GM19397 (cell line): ENCODE measurements around the gene EIF4E.

Experiments
- ATAC-seq: cut with Tn5 transposase; IDR thresholded peaks from one replicate; pipeline ENCODE4 v1.9.1; 2021; ENCODE audit warnings: mild to moderate bottlenecking, moderate library complexity; ENCODE audit not compliant: unreplicated experiment

EIF4E gene, protein sequence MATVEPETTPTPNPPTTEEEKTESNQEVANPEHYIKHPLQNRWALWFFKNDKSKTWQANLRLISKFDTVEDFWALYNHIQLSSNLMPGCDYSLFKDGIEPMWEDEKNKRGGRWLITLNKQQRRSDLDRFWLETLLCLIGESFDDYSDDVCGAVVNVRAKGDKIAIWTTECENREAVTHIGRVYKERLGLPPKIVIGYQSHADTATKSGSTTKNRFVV

DNA sequence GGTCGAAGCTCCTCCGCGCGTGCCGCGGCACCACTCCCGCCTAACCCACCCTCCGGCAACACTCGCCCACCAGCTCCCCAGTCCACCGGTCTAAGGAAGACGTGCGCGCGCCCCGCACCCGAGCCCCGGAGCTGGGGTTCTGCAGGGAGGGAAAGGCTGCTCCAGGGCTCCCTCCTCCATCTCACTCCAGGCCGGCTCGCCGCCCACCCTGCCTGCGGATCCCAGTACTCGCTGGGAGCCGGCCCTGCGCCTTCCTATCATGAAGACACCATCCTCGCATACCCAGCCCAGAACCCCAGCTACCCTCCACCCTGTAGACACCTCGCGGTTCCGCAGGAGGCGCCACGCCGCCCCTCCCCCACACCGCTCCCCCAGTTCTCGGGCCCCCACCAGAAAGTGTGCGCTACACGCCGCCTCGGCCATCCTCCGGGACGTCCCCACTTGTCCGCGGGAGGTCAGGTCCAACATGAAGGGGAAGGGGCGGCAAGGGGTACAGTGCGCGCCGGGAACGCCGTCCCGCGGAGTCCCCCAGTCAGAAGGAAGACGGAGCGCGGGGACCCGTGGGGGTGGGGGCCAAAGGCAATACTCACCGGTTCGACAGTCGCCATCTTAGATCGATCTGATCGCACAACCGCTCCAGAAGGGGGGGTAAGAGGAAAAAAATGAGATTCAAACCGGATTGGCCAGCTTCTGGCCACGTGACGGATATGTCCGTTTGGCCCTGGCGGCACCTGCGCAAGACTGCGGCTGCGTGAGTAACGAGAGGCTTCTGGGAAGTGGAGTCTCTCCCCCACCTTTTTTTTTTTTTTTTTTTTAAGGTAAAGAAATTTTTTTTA is at the start of gene EIF4E:
Gene EIF4E, minus strand, starts transcription at position 629 of the 836 bp plus-strand sequence. Its CDS starts 21 bp downstream, at position 608.
- ATAC-seq: peak; percentile 75

DNA sequence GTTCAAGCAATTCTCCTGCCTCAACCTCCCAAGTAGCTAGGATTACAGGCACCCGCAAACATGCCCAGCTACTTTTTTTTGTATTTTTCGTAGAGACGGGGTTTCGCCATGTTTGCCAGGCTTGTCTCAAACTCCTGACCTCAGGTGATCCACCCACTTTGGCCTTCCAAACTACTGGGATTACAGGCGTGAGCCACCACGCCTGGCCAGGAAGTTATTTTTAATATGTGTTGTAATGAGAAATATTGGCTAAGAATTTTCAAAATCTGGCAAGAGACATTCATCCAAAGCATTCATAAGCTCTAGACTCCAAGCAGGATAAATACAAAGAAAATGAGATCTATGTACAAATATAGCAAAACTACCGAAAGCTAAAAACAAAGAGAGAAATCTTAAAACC is 48.6 kb upstream of the EIF4E start:
- ATAC-seq: no peak

DNA sequence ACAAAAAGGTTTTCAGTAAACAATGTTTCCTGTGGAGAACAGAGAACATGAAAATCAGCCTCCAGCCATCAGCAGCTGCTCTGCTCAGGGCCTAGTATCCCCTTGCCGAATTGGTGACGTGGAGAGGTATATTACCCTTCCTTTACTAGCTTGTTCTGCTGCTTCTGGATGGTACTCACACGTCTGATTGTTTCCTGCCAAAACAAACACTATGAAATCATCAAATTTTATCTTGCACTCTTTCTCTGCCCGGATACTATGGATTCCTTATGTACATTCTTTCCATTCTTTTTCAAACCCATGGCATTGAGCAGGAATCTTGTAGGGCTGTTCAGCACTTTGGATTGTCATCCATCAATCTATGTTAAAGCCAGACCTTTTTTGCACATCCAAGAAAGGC is 47.8 kb upstream of the EIF4E start:
- ATAC-seq: no peak

DNA sequence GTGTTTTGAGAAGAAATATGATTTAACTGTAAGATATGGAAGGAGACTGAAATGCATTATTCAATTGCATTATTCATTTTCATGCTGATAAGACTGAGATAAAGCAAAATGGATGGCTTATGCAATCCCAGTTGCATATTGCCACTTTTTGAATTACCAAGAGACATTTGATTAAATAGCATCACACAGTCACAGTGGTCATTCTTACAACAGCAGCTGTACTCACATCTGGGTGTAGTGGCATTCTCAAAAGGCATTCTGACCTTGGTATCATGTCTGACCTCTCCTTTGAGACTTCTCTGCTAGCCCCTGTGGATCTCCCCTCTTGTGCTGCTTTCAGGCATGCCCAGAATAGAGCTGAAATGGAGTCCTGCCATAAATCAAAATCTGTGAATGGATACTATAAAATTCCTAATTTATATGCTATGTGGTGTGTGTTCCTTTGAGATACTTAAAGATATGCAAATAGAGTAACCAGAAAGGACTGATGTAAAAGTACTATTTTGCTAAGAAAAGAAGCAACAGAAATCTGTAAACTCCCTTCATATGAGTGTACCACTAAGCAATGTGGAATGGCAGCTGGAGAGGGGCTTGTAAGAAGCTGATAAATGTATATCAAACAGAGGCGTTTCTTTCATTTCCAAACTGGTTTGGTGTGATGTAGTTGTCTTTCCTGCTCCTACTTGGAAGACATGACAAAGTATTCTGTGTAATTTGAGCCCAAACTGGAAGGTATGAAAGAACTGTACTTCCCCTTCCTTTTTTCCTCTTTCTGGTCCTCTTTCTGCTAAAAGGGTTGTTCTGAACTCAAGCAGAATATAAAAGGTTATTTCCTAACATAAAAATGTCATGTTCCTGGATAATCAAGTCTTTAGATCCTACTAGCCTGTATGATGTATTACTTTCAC is 41.2 kb upstream of the EIF4E start:
- ATAC-seq: no peak

DNA sequence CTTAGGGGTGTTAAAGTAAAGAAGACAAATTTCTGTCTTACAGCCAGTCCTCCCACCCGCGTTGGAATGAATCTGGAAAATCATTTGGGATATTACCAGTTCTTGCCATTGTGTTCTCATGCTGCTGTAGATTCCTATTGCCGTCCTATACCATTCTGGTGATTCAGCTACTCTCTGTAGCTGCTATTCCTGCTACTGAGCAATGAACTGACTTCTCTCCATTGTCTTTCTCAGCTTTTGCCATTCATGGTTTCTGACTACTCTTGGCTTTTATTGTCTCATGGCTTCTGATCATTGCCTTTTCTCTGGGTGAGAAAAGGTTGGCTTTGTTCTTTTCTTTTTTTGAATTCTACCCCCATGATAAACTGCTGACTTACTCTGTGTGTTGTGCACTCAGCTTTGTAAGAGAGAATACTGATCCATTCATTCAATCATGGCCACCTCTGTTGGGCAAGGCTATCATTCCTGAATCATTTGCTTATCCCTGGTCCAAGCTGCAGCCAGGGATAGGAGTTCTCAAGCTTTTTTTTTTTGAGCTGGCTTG is 38.9 kb upstream of the EIF4E start:
- no peak for ATAC-seq

DNA sequence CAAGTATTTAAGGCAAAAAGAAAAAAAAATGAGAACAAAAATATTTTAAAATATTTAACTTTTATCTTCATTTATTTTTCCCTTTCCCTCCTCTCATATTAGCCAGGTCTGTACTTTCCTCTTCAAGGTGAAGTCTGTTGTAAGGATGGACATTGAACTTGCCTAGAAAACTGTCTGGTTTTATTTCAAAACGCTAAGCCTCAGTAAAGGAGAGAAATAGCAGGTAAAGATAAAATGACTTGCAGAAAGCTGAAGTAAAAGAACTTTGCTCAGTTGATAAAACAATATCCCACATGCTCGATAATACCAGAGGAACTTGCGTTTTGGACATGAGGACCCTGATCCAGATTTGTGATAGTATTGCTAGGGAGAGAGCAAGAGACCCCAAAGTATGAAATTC is 38.0 kb upstream of the EIF4E start:
- no peak for ATAC-seq

DNA sequence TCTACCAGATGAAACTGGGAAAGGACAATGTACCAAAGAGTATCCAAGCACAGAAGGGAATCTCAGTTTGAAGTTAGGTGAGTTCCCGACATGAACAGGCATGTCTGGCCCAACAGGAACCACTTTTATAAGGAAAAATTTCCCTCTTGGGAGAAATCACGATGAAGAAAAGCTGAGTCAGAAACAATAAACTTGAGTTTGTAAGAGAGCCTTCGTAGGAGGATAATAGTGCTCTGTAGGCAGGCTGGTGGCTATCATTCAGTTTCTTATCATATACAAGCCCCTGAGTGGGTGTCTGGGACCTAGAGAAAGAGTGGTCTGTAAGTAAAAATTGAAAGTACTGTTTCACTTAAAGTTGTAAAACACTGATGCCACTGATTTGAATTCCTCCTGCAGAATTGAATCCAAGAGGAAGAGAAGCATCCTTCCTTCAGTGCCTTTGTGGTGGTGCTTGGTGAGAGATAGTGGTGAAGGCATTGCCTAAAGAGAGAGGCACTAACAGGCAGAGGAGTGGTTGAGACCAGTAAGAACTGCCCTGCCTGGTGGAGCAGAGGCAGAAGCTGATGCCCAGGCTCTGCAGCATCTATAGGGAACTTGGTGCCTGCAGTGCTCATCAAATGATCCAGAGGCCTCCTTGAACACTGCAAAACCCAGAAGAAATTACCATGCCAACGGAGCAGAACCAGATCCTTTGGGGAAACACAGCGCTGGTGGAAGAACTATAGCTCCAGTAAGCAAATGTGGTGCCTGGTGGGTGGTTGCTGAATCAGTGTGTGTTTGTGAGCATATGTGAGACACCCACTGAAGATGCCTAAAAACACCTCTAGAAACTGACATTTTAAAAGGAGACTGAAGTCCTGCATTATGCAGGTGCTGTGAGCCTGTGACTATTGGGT is 34.9 kb upstream of the EIF4E start:
- ATAC-seq: no peak

DNA sequence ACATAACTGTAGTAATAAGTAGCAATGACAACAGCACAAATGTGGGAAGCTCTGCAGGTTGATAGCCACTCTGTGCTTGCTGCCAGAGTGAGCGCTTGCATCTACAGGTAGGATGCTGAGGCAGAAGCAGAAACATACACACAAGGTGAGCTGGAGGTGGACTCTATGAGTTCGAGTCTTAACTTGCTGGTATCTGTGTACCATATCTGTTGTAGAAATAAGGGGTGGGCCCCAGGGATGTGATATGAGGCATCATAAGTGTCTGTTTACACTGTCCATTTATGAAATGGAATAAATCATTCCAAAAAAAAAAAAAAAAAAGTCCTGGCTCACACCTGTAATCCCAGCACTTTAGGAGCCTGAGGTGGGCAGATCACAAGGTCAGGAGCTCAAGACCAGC is 32.8 kb upstream of the EIF4E start:
- no peak for ATAC-seq

DNA sequence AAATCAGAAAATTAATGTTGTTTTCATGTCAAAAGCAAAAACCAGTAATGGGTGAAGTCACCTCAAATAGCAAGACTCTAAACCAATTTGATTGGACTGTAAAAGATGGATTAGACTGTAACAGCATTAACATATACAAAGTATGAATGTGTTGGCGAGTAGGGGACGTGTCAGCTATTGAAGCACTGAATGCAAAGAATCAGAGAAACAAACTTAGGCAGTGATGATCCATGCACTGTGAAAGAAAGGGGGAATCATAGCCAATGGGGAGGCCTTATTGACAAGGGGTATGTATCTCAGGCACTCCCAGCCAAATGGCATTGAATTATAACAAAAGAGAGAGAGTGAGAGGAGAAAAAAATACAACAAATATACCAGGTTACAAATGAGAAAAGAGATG is 30.5 kb upstream of the EIF4E start:
- ATAC-seq: no peak

DNA sequence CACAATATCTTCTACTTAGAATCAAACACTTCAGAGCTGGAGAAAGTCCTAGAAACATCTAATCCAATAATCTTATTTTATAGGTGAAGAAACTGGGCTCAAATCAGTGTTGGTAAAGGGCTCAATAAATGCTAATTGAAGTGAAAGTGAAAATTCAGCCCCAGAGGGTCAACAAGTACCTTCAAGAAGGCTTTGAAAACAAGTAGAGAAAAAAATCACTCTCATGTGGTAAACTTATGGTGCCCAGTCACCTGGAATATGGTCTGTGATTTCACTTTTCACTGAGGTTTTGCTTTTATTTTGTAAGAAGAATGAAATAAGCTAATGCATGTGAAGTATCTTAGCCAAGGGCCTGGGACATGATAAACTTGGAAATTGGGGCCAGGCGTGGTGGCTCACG is 29.1 kb upstream of the EIF4E start:
- no peak for ATAC-seq

DNA sequence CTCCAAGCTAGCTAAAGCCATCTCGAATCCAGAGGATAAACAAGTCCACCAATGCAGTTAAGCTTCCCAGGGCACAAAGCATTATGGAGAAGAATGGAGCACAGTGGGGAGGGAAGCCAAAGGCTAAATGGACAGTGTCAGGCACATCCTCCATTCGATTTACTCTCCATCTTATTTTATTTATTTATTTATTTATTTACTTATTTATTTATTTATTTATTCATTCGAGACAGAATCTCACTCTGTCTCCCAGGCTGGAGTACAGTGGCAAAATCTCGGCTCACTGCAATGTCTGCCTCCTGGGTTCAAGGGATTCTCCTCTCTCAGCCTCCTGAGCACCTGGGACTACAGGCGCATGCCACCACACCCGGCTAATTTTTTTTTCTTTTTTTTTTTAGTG is 26.3 kb upstream of the EIF4E start:
- no peak for ATAC-seq

DNA sequence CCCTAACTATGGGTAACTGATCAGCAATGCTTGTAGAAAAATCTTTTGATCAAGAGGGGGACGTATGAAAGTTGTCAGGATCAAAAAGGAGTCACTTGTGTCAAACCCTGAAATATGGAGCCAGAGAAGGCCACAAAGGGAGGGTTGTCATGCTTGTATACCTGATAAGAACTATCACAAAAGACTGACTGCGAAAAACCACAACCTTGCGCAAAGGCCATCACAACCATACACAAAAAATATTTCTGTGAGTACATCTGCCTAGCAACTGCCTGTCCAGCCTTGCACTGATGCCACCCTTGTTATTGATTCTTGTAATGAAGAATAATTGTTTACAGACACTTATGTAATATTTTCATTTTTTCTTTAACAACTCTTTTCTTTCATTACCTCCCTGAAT is 22.8 kb upstream of the EIF4E start:
- ATAC-seq: no peak

DNA sequence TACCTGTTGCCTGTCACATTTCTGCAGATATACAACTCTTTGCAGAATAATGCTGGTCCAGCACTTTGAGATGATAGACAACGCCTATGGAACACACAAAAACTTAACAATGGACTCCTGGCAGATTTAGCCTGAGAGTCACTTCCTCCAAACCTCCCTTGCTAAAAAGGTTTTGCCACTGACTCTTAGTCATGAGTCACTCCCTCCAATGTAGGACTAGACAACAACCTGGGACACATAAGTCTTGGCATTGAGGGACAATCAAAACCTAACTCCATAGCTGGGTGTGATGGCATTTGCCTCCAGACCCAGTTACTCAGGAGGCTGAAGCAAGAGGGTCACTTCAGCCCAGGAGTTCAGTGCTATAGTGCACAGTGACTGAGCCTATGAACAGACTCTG is 22.0 kb upstream of the EIF4E start:
- no peak for ATAC-seq

DNA sequence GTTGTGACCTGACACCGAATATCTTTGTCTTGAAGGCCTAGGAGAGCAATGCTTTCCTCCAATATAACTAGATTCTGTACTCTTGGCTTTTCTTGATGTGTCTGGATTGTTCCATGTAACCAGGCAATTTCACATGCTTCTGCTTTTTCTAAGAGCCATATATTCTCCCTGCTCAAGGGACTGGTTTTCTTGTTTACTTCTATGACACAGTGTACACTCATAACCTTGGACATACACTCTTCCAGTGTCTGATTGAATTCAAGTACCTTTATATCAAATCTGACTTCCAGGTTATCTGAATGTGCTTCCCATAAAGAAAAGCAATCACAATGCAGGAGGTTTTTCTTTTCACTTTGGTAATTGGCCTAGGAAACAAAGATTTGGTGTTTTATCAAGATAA is 17.4 kb upstream of the EIF4E start:
- ATAC-seq: no peak

DNA sequence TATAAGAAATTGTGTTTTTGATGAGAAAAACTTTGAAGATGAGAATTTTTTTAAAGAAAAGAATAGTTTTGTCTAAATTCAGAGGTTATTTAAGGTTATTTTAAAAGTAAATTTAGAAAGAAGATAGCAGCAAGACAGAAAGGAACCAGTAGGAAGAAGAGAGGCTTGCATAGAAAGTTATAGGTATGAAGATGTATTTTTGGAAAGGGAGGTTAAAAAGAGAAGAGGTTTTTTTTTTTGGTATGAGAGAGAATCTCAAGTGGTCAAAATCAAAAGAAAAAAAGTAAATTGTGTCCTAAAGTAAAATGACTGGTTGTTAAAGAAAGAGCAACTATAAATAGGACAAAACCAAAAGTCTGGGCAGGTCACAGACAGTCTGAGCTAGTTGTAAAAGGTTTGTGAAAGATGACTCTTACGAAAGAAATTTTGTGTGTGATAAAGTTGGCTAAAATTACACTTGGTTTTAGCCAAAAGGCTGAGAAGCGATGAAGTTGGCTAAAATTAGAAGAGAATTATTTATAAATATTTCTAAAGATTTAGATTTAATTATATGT is 16.4 kb upstream of the EIF4E start:
- ATAC-seq: no peak

DNA sequence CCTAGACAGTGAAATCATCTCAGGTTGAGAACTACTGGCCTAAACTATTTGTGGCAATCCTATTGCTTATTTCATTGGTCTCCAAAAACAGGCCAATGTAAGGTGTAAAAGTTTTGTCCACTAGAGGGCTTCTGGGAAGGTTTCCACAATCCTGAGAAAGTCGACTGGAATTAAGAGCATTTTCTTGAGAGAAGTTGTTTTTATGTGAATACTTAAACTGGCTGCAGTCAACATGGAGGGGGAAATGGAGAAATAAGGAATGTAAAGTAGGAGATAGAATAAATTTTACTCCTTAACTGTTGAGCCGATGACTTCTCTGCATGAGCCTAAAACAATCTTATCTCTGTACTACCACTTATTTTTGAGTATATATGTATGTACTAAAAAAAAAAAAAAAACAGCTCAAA is 11.0 kb upstream of the EIF4E start:
- peak; percentile 39 for ATAC-seq

DNA sequence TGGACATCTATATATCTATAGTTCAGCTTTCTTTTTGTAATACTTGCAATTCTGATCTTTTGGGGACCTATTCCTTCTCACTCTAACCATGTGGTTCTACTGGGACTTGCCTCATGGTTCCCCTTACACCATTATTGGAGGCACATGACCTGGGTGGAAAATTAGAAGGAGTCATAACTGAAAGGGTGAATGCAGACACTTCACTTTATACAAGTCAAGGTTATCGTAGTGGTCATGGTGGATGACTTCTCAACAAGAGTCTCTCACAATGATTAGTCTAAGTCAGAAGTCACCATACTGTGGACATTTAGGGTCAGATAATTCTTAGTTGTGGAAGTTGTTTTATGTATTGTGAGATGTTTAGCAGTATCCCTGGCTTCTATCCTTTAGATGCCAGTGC is 10.5 kb upstream of the EIF4E start:
- peak; percentile 66 for ATAC-seq

DNA sequence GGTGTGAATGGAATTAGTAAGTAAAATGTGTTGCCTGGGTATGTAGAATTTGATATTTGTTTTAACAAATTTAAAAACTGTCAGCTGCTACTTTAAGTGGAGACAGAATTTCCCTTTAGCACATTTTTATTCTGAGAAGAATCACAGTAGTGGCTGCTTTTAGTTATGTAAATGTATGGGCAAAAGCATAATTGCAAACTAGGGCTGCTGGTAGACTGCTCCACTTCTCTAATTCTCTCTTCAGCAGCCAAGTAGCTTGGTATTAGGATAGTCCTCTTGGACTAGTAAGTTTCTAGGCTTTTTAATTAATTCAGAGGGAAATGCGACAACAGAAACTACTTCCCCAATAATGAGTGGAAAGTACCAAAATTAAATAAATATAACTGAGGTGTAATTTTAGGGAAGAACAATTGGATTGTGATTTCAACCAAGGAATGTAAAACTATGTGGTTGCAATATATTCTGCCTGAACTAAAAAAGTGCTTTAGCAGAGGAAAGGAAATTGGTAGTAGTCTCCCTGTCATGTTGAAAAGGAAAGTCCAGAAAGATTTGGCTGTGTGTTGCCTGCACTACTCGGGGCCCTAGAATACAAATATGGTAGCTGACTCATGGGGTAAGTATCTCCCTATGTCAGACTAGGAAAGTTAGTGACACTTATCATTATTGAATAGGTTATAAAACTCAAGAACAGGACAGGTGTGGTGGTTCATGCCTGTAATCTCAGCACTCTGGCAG is 9.2 kb upstream of the EIF4E start:
- ATAC-seq: no peak

DNA sequence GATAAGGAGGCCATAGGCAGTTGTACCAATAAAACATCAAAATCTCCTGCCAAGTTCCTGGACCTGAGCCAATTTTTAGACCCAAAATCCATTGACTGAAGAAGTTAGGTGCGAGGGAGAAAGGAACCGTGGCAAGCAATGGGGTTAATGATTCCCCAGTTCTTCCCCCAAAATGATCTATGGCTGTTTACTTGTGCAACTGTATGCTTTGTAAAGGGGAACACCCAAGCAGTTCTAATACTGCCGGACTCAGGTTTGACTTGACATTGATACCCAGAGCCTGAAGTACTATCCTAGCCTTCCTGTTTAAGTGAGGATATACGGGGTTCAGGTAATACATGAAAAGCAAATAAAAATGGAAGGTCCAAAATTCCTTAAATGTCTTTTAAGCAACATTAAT is 6.7 kb upstream of the EIF4E start:
- no peak for ATAC-seq
